Measurements from ENCODE around the gene GAL.

Gene GAL

DNA sequence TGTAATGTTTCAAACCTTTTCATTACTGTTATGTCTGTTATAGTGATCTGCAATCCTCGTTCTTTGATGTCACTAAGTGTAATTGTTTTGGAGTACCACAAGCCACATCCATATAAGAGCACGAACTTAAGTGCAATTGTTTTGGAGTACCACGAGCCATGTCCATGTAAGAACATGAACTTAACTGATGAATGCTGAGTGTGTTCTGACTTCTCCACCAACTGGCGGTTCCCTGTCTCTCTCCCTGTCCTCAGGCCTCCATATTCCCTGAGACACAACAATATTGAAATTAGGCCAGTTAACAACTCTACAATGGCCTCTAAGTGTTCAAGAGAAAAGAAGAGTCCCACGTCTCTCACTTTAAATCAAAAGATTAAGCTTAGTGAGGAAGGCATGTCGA lies 43.4 kb downstream of the GAL start:
- H3K9ac ChIP-seq (ENCODE audit: low read depth, low read length, poor library complexity, severe bottlenecking), result no peak overlapping the region
- H3K36me3 ChIP-seq (ENCODE audit: insufficient read depth, low read length), result no peaks in the 10 kb centered on the region
- no peak overlapping the region for H3K4me2 ChIP-seq (ENCODE audit: low read depth, low read length, poor library complexity, severe bottlenecking)
- H3K4me3 ChIP-seq (ENCODE audit: low read length, poor library complexity, severe bottlenecking), result no peak overlapping the region
- no peaks in the 10 kb centered on the region for H3K4me1 ChIP-seq (ENCODE audit: insufficient read depth, low read length, poor library complexity, severe bottlenecking)
- no peaks in the 10 kb centered on the region for H3K9me3 ChIP-seq (ENCODE audit: insufficient read depth, low read depth, low read length)
- no peaks in the 10 kb centered on the region for H3K79me2 ChIP-seq (ENCODE audit: insufficient read depth, low read length)
- no peaks in the 10 kb centered on the region for H4K20me1 ChIP-seq (ENCODE audit: insufficient read depth, low read length, poor library complexity, severe bottlenecking)
- H3F3A ChIP-seq (ENCODE audit: low read depth), result no peaks in the 10 kb centered on the region
- no peaks in the 10 kb centered on the region for H3K27me3 ChIP-seq (ENCODE audit: insufficient read depth, low read length, poor library complexity, severe bottlenecking)
- no peaks in the 10 kb centered on the region for H3K9me2 ChIP-seq (replicated peaks; ENCODE audit: low read depth, low read length)
- H2AFZ ChIP-seq (ENCODE audit: low read length), result no peak overlapping the region
- TF ChIP-seq EZH2phosphoT487 (IDR thresholded peaks at IDR 0.05; ENCODE audit: borderline replicate concordance), result no peak
- TF ChIP-seq, protein P1, sequence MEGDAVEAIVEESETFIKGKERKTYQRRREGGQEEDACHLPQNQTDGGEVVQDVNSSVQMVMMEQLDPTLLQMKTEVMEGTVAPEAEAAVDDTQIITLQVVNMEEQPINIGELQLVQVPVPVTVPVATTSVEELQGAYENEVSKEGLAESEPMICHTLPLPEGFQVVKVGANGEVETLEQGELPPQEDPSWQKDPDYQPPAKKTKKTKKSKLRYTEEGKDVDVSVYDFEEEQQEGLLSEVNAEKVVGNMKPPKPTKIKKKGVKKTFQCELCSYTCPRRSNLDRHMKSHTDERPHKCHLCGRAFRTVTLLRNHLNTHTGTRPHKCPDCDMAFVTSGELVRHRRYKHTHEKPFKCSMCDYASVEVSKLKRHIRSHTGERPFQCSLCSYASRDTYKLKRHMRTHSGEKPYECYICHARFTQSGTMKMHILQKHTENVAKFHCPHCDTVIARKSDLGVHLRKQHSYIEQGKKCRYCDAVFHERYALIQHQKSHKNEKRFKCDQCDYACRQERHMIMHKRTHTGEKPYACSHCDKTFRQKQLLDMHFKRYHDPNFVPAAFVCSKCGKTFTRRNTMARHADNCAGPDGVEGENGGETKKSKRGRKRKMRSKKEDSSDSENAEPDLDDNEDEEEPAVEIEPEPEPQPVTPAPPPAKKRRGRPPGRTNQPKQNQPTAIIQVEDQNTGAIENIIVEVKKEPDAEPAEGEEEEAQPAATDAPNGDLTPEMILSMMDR (conservative IDR thresholded peaks at IDR 0.05; ENCODE audit: low read length), result 0 out of 2 replicates have a peak, but pooled peaks have one; percentile 13

DNA sequence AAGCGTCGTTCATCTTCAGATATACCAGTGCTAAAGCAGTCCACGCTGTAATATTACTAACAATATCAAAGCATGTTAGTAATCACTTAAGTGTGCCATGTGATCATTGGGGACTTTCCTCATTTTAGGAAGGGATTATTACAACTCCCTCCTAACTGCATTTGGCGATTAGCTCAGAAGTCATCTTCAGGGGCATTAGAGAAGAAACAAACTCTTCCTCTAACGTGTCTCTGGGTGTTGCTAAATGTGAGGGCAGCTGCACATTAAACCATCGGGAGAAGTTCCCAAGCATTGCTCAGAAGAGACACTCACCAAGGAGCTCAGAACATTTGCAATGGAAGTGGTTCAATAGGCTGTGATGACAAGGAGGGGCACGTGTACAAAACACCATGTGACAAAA lies 49.8 kb downstream of the GAL start:
- Histone ChIP-seq H3K4me2 (ENCODE audit: low read depth, low read length, poor library complexity, severe bottlenecking) (no peak overlapping the region), H3K9me3 (ENCODE audit: insufficient read depth, low read depth, low read length) (no peaks in the 10 kb centered on the region), H3K36me3 (ENCODE audit: insufficient read depth, low read length) (no peaks in the 10 kb centered on the region), H2AFZ (ENCODE audit: low read length) (no peak overlapping the region), H4K20me1 (ENCODE audit: insufficient read depth, low read length, poor library complexity, severe bottlenecking) (no peaks in the 10 kb centered on the region), H3K4me3 (ENCODE audit: low read length, poor library complexity, severe bottlenecking) (no peak overlapping the region), H3K27me3 (ENCODE audit: insufficient read depth, low read length, poor library complexity, severe bottlenecking) (no peaks in the 10 kb centered on the region), H3K4me1 (ENCODE audit: insufficient read depth, low read length, poor library complexity, severe bottlenecking) (no peaks in the 10 kb centered on the region), H3K9me2 (replicated peaks; ENCODE audit: low read depth, low read length) (no peaks in the 10 kb centered on the region), H3K79me2 (ENCODE audit: insufficient read depth, low read length) (no peaks in the 10 kb centered on the region), H3F3A (ENCODE audit: low read depth) (no peaks in the 10 kb centered on the region), H3K9ac (ENCODE audit: low read depth, low read length, poor library complexity, severe bottlenecking) (no peak overlapping the region)
- TF ChIP-seq, protein P1 (conservative IDR thresholded peaks at IDR 0.05; ENCODE audit: low read length), result no peak
- TF ChIP-seq EZH2phosphoT487 (IDR thresholded peaks at IDR 0.05; ENCODE audit: borderline replicate concordance), result no peak

DNA sequence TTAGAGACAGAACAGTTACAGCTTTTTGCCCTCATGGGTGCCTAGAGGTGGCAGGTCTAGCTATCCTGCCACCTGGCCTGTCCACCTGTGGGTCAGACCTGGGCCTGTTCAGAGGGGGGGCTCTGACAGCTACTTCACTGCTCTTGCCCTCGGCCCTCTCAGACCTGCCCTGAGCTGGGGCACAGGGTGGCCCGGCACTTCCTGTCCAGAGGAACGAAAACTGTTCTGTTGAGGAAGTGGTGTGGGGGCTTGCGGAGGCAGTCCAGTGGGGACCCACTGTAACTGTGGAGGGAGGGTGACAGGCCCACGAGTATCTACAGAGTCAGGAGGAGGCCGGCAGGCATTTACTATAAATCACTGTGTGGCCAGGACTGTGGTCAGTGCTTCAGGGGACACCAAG lies 50.8 kb downstream of the GAL start:
- H2AFZ ChIP-seq (ENCODE audit: low read length), result no peak overlapping the region
- no peak overlapping the region for H3K4me3 ChIP-seq (ENCODE audit: low read length, poor library complexity, severe bottlenecking)
- H3K9ac ChIP-seq (ENCODE audit: low read depth, low read length, poor library complexity, severe bottlenecking), result no peak overlapping the region
- H3K27me3 ChIP-seq (ENCODE audit: insufficient read depth, low read length, poor library complexity, severe bottlenecking), result no peaks in the 10 kb centered on the region
- H4K20me1 ChIP-seq (ENCODE audit: insufficient read depth, low read length, poor library complexity, severe bottlenecking), result no peaks in the 10 kb centered on the region
- H3K9me2 ChIP-seq (replicated peaks; ENCODE audit: low read depth, low read length), result no peaks in the 10 kb centered on the region
- no peaks in the 10 kb centered on the region for H3K9me3 ChIP-seq (ENCODE audit: insufficient read depth, low read depth, low read length)
- no peaks in the 10 kb centered on the region for H3K4me1 ChIP-seq (ENCODE audit: insufficient read depth, low read length, poor library complexity, severe bottlenecking)
- no peaks in the 10 kb centered on the region for H3F3A ChIP-seq (ENCODE audit: low read depth)
- TF ChIP-seq, protein P1 (conservative IDR thresholded peaks at IDR 0.05; ENCODE audit: low read length), result no peak
- TF ChIP-seq EZH2phosphoT487 (IDR thresholded peaks at IDR 0.05; ENCODE audit: borderline replicate concordance), result no peak
- H3K79me2 ChIP-seq (ENCODE audit: insufficient read depth, low read length), result no peaks in the 10 kb centered on the region
- no peaks in the 10 kb centered on the region for H3K36me3 ChIP-seq (ENCODE audit: insufficient read depth, low read length)
- H3K4me2 ChIP-seq (ENCODE audit: low read depth, low read length, poor library complexity, severe bottlenecking), result no peak overlapping the region
